Stimulated activated CD8-positive, alpha-beta memory T cell treated with anti-CD3 and anti-CD28 coated beads, Interleukin-15, amount 100 ng/mL, for 24 hours (primary cell): ENCODE results near the gene OLIG2.

Experiments
- DNase-seq: peaks from one replicate; pipeline ENCODE4 v3.0.0-alpha.2; 2020; ENCODE audit warnings: low read depth

The OLIG2 gene

DNA sequence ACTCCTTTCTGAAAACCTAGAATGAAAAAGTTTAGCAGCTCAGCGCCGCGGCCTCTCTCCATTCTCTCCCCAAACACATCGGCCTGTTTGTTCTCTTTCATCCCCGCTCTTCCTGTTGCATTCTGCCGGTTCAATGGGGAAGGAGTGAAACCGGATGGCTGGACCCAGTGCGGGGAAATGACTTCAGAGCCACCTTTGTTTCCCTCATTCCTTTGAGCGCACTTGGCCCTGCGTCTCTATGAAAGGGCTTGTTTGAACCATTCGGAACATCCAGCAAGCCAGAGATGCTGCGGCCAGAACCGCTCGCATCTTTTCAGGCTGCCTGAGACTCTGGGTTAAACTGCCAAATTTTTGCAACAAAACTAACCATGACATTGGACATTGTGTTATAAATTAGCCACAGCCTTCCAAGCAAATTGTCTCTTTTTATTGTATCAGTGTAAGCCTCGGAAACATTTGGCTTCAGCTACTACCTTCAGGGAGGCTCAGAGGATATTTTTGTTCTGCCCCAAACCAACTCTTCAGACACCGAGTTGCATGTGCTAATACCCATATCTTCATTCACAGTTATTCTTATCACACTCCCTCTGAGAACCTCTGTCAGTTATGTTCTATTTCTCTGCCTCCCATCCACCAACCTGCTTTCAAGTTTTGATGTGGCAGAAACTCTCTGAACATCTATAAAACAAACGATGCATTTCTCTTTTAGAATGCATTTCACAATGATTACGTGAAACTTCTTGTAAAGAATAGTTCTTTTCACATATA is 39.1 kb downstream of the OLIG2 start:
- no peak for DNase-seq

DNA sequence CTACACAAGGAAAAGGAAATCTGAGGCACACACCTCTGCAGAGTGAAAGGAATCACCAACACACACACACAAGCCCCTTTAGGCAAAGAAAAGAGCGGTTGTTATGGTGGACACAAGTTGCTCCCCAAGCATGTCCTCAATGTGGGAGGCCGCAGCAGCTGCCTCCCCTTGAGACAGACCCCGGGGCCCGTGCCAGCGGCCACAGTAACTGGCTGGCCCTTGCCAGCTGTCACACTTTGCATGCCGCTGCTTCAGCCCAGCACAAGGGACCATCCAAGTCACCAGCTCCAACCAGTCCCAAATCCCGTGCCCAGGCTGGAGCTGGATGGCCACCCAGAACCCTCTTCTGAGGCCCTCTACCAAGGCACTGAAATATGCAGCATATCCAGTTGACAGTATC is 41.3 kb downstream of the OLIG2 start:
- no peak for DNase-seq

DNA sequence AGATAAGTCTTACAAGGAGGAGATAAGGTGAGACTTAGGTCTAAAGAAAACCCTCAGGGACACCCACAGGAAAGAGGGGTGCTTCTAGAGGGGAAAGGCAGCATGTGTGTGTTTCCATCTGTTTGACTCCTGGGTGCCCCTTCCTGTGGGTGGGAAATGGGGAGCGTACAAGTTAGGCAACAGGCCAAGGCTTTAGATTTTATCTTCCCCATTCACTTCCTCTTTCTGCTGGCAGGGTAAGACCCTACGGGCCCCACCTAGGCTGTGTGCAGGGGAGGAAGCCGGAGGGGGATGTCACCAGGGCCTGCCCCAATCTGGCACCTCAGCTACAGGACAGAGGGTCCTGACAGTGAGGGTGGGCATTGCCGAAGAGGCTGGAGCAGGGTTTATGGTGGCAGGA is 41.7 kb downstream of the OLIG2 start:
- DNase-seq: no peak

DNA sequence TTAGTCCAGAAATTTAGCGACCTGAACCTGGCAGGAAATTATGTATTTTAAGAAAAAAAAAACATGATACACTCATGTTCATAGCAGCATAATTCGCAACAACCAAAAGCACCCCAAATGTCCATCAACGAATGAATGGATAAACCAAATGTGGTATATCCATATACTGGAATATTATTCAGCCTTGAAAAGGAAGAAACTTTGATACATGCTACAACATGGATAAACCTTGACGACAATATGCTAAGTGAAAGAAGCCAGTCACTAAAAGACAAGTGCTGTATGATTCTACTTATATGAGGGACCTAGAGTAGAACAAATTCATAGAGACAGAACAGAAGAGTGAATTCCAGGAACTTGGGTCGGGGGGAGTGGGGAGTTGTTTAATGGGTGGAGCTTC is 43.5 kb downstream of the OLIG2 start:
- DNase-seq: no peak

DNA sequence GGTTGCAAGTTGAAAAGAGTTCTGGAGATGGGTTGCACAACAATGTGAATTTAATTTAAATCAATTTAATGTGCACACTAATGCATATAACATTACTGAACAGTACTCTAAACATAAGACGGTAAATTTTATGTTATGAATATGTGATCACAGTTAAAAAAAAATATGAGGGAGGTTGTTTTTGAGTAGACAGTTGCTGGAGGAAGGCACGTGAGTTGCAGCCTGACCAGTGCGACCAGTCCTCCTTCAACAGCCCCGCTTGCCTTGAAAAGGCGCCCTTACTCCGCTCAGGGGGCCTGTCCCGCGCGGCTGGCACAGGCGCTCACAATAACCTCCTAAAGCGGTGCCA is 43.9 kb downstream of the OLIG2 start:
- no peak for DNase-seq

DNA sequence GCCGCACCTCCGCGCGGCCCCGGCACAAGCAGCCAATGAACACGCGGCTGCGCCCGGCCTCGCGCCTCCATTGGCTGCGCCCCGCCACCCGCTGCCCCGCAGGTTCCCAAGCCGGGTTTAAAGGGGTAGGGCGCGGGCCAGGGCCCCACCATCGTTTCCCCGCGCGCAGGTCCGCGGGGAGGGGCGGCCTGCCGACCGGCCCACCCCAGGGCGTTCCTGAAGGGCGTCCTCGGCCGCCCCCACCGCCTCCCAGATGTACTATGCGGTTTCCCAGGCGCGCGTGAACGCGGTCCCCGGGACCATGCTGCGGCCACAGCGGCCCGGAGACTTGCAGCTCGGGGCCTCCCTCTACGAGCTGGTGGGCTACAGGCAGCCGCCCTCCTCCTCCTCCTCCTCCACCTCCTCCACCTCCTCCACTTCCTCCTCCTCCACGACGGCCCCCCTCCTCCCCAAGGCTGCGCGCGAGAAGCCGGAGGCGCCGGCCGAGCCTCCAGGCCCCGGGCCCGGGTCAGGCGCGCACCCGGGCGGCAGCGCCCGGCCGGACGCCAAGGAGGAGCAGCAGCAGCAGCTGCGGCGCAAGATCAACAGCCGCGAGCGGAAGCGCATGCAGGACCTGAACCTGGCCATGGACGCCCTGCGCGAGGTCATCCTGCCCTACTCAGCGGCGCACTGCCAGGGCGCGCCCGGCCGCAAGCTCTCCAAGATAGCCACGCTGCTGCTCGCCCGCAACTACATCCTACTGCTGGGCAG is 44.4 kb downstream of the OLIG2 start, which contains the start of gene OLIG1:
TSS of gene OLIG1 (plus strand) at position 148 of the 750 bp plus-strand sequence. CDS start at position 254, 106 bp downstream.
- DNase-seq: no peak

DNA sequence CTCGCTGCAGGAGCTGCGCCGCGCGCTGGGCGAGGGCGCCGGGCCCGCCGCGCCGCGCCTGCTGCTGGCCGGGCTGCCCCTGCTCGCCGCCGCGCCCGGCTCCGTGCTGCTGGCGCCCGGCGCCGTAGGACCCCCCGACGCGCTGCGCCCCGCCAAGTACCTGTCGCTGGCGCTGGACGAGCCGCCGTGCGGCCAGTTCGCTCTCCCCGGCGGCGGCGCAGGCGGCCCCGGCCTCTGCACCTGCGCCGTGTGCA is 44.9 kb downstream of the OLIG2 start:
- no peak for DNase-seq

DNA sequence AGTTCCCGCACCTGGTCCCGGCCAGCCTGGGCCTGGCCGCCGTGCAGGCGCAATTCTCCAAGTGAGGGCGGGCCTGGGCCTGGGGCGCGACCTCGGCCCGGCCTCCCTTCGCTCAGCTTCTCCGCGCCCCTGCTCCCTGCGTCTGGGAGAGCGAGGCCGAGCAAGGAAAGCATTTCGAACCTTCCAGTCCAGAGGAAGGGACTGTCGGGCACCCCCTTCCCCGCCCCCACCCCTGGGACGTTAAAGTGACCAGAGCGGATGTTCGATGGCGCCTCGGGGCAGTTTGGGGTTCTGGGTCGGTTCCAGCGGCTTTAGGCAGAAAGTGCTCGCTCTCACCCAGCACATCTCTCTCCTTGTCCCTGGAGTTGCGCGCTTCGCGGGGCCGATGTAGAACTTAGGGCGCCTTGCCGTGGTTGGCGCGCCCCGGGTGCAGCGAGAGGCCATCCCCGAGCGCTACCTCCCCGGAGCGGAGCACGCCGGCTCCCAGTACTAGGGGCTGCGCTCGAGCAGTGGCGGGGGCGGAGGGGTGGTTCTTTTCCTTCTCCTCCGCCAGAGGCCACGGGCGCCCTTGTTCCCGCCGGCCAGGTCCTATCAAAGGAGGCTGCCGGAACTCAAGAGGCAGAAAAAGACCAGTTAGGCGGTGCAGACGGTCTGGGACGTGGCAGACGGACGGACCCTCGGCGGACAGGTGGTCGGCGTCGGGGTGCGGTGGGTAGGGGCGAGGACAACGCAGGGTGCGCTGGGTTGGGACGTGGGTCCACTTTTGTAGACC is 45.4 kb downstream of the OLIG2 start:
- DNase-seq: no peak

DNA sequence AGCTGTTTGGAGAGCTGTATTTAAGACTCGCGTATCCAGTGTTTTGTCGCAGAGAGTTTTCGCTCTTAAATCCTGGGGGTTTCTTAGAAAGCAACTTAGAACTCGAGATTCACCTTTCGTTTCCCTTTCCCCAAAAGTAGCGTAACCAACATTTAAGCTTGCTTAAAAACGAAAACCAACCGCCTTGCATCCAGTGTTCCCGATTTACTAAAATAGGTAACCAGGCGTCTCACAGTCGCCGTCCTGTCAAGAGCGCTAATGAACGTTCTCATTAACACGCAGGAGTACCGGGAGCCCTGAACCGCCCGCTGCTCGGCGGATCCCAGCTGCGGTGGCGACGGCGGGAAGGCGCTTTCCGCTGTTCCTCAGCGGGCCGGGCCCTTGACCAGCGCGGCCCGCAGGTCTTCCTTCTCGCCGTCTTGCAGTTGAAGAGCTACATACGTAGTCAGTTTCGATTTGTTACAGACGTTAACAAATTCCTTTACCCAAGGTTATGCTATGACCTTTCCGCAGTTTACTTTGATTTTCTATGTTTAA is 46.1 kb downstream of the OLIG2 start:
- no peak for DNase-seq

DNA sequence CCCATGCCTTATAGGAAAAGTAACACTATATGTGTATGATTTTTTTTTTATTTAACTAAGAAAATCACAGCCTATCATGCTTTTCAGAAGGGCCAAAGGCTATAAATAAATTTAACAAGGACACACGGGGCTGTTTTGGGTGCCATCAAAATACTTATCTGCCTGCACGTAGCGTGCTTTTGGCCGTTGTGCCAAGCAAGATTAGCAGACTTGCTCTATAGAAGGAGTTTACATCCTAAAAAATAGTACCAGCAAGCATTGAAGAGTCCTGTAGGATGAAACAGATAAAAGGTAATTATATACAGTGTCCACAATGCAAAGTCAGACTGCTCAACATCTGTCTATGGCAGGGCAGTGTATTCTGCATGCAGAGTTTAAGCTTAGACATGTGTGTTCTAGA is 47.9 kb downstream of the OLIG2 start:
- DNase-seq: no peak

DNA sequence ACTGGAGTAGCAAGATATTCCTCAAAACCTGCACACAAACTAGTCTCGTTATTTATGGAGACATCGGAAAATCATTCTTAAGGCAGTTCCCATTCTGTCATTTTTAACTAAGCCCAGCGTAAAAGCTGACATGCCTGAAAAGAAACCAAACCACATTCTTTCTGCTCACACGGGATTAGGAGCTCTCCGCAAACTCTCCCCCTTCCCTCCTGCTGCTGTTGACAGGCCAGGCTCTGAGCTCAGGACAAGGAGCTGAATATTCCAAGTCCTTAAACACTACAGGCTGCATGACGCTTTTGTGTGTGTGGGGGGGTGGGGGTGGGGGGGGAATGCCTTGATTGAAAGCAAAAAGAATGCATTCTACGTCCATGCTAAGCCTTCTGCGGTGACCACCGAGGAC is 49.4 kb downstream of the OLIG2 start:
- no peak for DNase-seq

DNA sequence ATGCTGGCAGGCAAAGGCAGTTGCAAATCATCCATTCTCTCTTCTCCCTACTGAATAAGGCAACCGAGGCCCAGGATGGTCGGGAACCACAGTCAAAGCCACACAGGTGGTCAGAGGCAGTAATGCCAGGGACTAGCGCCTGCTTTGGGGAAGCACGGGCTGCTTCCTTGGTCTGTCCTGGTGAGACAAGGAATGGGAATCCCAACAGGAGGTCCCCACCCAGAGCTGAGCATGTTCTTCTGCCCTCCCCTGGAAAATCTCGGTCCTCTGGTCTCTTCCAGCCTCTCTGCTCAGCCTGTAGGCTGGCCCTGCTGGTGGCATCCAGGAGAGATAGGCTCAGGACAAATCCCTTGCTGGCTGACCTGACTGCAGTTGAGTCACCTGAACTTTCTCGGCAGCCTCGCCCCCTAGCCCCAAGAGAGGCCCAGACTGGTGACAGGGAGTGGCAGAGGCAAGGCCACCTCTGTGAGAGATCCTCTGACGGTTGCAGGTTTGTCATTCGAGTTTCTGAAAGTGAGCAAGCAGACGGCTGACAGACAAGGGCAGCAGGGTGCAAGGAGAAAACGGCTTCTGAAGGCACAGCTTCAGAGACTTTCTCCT is 50.0 kb downstream of the OLIG2 start:
- DNase-seq: no peak

DNA sequence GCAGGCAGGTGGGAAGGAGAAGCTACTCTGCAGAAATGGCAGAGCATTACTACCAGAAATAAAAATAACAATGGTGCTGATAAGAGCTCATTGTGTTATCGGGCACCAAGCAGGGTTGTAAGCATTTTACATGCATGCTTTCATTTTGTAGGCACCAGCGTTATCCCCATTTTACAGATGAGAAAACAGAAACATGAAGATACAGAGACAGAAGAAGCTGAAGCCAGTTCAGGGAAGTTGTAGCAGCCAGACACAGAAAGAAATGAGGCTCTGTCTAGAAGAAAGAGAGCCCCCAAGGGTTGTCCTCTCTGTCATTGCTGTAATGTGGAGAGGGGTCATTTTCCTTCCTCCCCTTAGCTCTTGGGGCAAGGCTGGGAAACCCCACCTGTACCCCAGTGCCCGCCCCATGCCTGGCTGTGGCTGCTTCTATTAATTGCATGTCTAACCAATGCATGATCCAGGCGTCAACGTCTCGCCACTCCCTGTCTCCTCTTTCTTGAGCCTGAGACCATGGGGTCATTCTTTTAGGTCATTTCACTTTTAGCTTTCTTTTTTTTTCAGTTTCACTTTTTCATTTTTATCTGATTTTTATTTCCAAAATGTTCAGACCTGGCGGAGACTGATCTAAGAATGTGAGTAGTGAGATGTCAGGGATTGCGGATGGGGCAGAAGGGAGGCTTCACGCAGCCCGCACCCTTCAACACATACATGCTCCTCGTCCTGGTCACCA is 51.0 kb downstream of the OLIG2 start:
- no peak for DNase-seq
